ENCODE data around the gene PVRIG.
"Not testable (repeated sequence)": the region's sequence is repeated elsewhere in the genome, so short reads cannot be mapped to it uniquely, and the experiment has no call there.

The PVRIG gene

DNA sequence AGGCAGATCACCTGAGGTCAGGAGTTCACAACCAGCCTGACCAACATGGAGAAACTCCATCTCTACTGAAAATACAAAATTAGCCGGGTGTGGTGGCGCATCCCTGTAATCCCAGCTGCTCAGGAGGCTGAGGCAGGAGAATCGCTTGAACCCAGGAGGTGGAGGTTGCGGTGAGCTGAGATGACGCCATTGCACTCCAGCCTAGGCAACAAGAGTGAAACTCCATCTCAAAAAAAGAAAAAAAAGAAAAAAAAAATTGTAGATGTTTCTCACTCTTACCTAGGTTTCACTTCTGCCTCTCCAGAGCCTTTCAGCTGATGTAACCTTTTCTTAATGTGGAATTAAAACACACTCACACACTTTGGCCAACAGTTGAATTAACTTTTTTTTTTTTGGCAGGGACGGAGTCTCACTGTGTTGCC, 23.8 kb upstream of the PVRIG start:
- not testable (repeated sequence) for DNase-seq

DNA sequence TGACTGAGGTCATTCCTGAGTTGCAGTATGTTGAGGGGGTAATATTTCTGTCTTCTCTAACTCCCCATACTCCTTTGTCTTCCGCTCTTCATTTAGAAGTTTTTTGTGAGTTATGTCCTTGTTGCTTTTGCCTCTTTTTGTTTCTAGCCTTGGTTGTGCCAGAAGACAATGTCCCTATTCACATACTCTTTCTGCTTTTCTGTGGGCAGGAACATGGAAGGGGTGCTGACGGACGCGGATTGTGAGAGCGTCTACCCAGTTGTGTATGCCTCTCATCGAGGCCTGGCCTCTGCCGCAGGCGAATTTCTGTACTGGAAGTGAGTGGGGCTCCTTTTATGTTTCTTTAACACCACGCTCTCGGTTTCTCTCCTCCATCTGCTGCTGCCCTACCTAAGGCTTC, 21.5 kb upstream of the PVRIG start:
- no peak for DNase-seq

DNA sequence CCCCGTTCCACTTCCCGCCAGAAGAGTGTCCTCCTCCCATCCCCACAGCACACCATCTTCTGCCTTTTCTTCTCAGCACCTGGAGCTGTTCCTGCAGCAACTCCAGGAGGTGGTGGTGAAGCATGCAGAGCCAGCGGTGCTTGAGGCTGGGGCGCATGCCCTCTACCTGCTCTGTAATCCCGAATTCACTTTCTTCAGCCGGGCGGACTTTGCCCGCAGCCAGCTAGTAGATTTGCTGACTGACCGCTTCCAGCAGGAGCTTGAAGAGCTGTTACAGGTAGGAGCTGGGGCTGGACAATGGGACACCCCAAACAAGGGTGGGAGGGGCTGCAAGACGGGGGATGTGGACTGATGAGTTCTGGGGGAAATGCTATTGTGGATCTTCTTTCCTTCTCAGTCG, 19.1 kb upstream of the PVRIG start:
- DNase-seq: no peak

- no peak for DNase-seq
Measured at GRCh38 chr7:100204454-100204853, 15.3 kb upstream of the PVRIG start.

DNA sequence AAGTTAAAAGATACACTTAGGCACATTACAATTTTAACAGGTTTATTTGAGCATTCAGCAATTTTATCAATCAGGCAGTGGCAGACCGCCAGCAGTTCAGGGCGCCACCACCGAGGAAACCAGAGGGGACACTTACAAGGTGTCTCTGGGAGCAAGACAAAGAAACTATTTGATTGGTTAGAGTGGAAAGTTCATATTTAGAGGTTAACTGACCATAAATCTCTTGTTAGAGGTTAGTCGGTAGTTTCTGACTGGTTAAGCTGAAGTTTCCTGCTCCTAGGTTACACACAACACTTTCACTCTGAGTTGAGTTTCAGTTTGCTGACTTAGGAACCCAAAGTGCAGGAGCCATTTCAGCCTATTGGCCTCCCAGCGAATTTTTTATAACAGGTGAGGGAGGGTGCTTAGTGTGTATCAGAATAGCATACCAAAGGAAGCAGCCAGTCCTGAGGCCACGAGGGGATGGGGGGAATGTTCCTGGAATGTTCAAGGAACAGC, 10.8 kb upstream of the PVRIG start:
- no peak for DNase-seq

- DNase-seq: no peak
Measured at GRCh38 chr7:100209493-100209892, 10.3 kb upstream of the PVRIG start.

DNA sequence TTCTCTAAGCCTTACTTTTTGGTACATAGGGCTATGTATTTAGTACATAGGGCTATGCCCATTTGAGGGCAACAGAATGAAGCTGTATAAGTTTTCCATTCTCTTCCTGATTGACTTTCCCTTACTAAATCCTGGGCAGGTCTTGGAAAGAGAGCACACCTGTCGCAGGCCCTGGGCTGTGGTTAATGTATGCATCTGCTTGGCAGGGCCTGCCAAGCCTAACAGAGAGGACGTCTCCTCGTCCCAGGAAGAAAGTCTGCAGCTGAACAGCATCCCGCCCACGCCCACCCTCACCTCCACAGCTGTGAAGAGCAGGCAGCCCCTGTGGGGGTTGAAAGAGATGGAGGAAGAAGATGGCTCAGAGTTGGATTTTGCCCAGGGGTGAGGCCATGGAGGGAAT, 8.9 kb upstream of the PVRIG start:
- no peak for DNase-seq

GRCh38 chr7:100211342-100211780, 8.4 kb upstream of the PVRIG start:
- DNase-seq: no peak

GRCh38 chr7:100212631-100213286, 7.0 kb upstream of the PVRIG start:
- DNase-seq: no peak

DNA sequence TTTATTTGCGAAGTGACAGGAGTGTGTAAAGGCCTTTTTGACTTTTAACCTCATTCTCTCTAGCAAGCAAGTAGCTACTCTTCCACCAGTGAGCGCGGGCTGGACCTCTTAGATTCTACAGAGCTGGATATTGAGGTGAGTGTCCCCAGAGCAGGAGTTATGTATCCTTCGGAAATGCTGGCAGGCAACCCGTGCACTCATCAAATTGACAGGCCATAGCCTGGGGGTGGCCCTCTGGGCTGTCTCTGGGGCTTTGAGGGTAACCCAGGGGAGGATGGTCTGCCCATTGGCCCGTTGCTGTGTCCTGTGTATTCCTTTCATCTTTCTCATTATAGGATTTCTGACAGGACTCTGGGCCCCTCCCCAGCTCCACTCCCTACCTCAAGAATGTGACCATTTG, 6.1 kb upstream of the PVRIG start:
- no peak for DNase-seq

DNA sequence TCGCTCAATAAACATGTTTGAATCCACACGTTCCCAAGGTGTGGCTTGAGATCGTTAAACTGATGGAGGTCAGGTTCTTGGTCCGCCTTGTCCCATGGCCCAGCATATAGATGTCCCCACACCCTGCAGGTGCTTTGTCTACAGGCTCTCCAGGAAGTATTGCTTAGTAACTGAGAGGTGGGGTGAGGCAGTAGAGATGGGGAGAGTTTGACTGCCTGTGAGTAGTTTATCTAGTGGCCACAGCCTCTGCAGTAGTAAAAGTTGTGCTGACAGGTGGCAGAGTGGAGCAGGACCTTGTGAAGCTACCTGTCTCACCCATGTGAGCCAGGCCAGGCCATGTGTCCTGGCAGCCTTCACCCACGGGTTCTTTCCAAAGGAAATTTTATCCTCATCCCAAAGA, 5.4 kb upstream of the PVRIG start:
- not testable (repeated sequence) for DNase-seq

DNA sequence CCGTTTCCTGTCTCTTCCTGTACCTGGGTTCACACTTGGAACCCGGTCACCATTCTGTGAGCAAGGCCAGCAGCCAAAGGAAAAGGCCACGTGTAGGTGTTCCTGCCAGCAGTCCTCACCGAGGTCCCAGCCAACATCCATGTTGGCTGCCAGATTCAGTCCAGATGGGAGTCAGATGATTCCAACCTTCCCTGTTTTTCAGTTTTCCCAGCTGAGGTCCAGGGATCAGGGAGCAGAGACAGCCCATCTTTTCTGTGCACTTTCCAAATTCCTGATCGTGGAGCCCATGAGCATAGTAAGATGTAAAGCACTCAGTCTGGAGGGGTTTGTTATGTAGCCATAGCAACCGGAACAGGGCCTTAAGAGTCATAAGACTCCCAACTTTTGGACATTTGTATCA, 3.9 kb upstream of the PVRIG start:
- no peak for DNase-seq

DNA sequence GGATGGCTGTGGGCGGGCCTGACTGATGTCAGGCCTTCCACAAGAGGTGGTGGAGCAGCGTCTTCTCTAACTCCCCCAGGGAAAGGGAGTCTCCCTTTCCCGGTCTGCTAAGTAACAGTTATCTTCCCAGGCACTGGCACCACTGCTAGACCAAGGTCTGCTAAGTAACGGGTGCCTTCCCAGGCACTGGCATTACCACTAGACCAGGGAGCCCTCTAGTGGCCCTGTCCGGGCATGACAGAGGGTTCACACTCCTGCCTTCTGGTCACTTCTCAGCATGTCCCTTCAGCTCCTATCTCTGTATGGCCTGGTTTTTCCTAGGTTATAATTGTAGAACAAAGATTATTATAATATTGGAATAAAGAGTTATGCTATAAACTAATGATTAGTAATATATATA, 1.8 kb upstream of the PVRIG start:
- DNase-seq: not testable (repeated sequence)

GRCh38 chr7:100219271-100219737, 445 bp upstream of the PVRIG start:
- no peak for DNase-seq

DNA sequence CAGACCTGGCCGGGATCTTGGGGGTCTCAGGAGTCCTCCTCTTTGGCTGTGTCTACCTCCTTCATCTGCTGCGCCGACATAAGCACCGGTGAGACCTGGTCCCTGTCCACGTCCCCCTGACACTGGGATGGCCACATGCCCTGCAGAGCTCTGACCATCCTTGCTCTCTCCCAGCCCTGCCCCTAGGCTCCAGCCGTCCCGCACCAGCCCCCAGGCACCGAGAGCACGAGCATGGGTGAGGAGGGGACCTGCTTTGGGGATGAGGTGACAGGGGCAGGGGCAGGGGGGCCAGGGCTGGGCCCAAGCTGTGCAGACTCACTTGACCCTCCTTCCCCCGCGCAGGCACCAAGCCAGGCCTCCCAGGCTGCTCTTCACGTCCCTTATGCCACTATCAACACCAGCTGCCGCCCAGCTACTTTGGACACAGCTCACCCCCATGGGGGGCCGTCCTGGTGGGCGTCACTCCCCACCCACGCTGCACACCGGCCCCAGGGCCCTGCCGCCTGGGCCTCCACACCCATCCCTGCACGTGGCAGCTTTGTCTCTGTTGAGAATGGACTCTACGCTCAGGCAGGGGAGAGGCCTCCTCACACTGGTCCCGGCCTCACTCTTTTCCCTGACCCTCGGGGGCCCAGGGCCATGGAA, 959 bp downstream of the PVRIG start:
- DNase-seq: no peak

DNA sequence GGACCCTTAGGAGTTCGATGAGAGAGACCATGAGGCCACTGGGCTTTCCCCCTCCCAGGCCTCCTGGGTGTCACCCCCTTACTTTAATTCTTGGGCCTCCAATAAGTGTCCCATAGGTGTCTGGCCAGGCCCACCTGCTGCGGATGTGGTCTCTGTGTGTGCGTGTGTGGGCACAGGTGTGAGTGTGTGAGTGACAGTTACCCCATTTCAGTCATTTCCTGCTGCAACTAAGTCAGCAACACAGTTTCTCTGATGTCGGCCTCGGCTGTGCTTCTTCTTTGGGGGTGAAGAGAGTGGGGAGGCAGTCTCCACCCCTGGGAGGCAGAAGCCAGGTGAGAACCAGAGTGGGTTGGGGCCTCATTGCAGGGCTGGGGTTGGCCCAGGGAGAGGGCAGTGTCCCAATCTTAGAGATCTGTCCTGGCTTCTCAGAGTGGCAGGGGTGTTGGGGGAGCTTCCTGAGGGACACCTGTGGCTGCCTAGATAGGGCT, 1.5 kb downstream of the PVRIG start:
- DNase-seq: no peak

- no peak for DNase-seq
Measured at GRCh38 chr7:100221767-100222444, 2.2 kb downstream of the PVRIG start.

- DNase-seq: no peak
Measured at GRCh38 chr7:100222445-100223132, 2.8 kb downstream of the PVRIG start.

GRCh38 chr7:100223376-100223927, 3.7 kb downstream of the PVRIG start:
- DNase-seq: not testable (repeated sequence)

- not testable (repeated sequence) for DNase-seq
Measured at GRCh38 chr7:100224891-100225290, 5.1 kb downstream of the PVRIG start.

- not testable (repeated sequence) for DNase-seq
Measured at GRCh38 chr7:100234660-100235317, 15.0 kb downstream of the PVRIG start.

GRCh38 chr7:100239975-100240374, 20.2 kb downstream of the PVRIG start:
- DNase-seq: not testable (repeated sequence)

Measured in SHP77 treated with DMSO at 0.1 percent for 48 hours (cell line).